Measurements from ENCODE around the gene MTHFS.

Gene MTHFS

GRCh38 chr15:79874242-79874641, 22.6 kb downstream of the MTHFS start:
- no peak for DNase-seq

GRCh38 chr15:79872358-79873017, 24.3 kb downstream of the MTHFS start:
- DNase-seq = no peak

GRCh38 chr15:79868554-79868953, 28.3 kb downstream of the MTHFS start:
- DNase-seq = no peak

- no peak for DNase-seq
Observed at GRCh38 chr15:79863886-79864285, 32.9 kb downstream of the MTHFS start.

GRCh38 chr15:79862191-79862590, 34.6 kb downstream of the MTHFS start:
- DNase-seq = no peak

- no peak for DNase-seq
Observed at GRCh38 chr15:79860661-79861060, 36.2 kb downstream of the MTHFS start.

- peak; percentile 0 for DNase-seq
Observed at GRCh38 chr15:79858469-79858868, 38.3 kb downstream of the MTHFS start.

- peak; percentile 19 for DNase-seq
Observed at GRCh38 chr15:79853492-79854328, 43.1 kb downstream of the MTHFS start.

- peak; percentile 0 for DNase-seq
Observed at GRCh38 chr15:79849789-79850188, 47.0 kb downstream of the MTHFS start.

- DNase-seq = no peak
Observed at GRCh38 chr15:79846539-79846938, 50.3 kb downstream of the MTHFS start.

GRCh38 chr15:79844221-79844620, 52.6 kb downstream of the MTHFS start:
- peak; percentile 0 for DNase-seq

GRCh38 chr15:79837846-79838245, 59.0 kb downstream of the MTHFS start:
- DNase-seq = no peak

GRCh38 chr15:79834495-79834894, 62.3 kb downstream of the MTHFS start:
- DNase-seq = peak; percentile 2

- DNase-seq = no peak
Observed at GRCh38 chr15:79832367-79833120, 64.3 kb downstream of the MTHFS start.

GRCh38 chr15:79831604-79832003, 65.2 kb downstream of the MTHFS start:
- no peak for DNase-seq

- no peak for DNase-seq
Observed at GRCh38 chr15:79829950-79830349, 66.9 kb downstream of the MTHFS start.

GRCh38 chr15:79828447-79828846, 68.4 kb downstream of the MTHFS start:
- DNase-seq = no peak

- no peak for DNase-seq
Observed at GRCh38 chr15:79826800-79827199, 70.0 kb downstream of the MTHFS start.

GRCh38 chr15:79824136-79824701, 72.6 kb downstream of the MTHFS start:
- no peak for DNase-seq

- DNase-seq = no peak
Observed at GRCh38 chr15:79820820-79821219, 76.0 kb downstream of the MTHFS start.

GRCh38 chr15:79820176-79820575, 76.6 kb downstream of the MTHFS start:
- no peak for DNase-seq

- no peak for DNase-seq
Observed at GRCh38 chr15:79816571-79816970, 80.2 kb downstream of the MTHFS start.

GRCh38 chr15:79815468-79815867, 81.3 kb downstream of the MTHFS start:
- DNase-seq = no peak
